Measurements from ENCODE around the gene KIF26B. TPM values are rescaled to one million over a fixed set of nuclear protein-coding genes. Genes with fewer than 3 reads are reported as not detected.
"Not testable (repeated sequence)": the region's sequence is repeated elsewhere in the genome, so short reads cannot be mapped to it uniquely, and the experiment has no call there.

KIF26B gene
- total RNA-seq, 1 experiment from 2014 or later = 2.3 TPM

GRCh38 chr1:245128381-245129101 lies 26.2 kb upstream of the KIF26B start:
- Histone ChIP-seq H3K27ac (ENCODE audit: low read length) (no peak overlapping the region), H3K9me3 (ENCODE audit: low read length) (no peaks in the 10 kb centered on the region), H3K4me2 (ENCODE audit: low read depth, low read length, poor library complexity, severe bottlenecking) (no peak overlapping the region), H3K4me3 (ENCODE audit: low read length) (no peak overlapping the region), H3K79me2 (ENCODE audit: low read length) (no peaks in the 10 kb centered on the region), H3K27me3 (ENCODE audit: low read length) (no peaks in the 10 kb centered on the region), H3K9me2 (replicated peaks; ENCODE audit: insufficient read depth, low read length) (no peaks in the 10 kb centered on the region), H3K36me3 (ENCODE audit: insufficient read depth, low read length) (no peaks in the 10 kb centered on the region), H2AFZ (ENCODE audit: low read length) (no peak overlapping the region), H4K20me1 (ENCODE audit: insufficient read depth, low read depth, low read length) (no peaks in the 10 kb centered on the region), H3K4me1 (ENCODE audit: low read length) (no peaks in the 10 kb centered on the region; the same call in 1 of the 2 replicates), H3K9ac (ENCODE audit: low read length) (no peak overlapping the region)
- DNase-seq = no peak

GRCh38 chr1:245129319-245130240 lies 25.2 kb upstream of the KIF26B start:
- Histone ChIP-seq H3K9ac (ENCODE audit: low read length) (no peak overlapping the region), H3K4me3 (ENCODE audit: low read length) (no peak overlapping the region), H3K9me3 (ENCODE audit: low read length) (no peaks in the 10 kb centered on the region), H4K20me1 (ENCODE audit: insufficient read depth, low read depth, low read length) (no peaks in the 10 kb centered on the region), H3K9me2 (replicated peaks; ENCODE audit: insufficient read depth, low read length) (no peaks in the 10 kb centered on the region), H3K4me1 (ENCODE audit: low read length) (no peaks in the 10 kb centered on the region; the same call in 1 of the 2 replicates), H3K27me3 (ENCODE audit: low read length) (no peaks in the 10 kb centered on the region), H3K36me3 (ENCODE audit: insufficient read depth, low read length) (no peaks in the 10 kb centered on the region), H3K27ac (ENCODE audit: low read length) (no peak overlapping the region), H3K4me2 (ENCODE audit: low read depth, low read length, poor library complexity, severe bottlenecking) (no peak overlapping the region), H3K79me2 (ENCODE audit: low read length) (no peaks in the 10 kb centered on the region), H2AFZ (ENCODE audit: low read length) (no peak overlapping the region)
- DNase-seq = no peak

- not testable (repeated sequence) for H3K27ac ChIP-seq (ENCODE audit: low read length); H3K9me3 ChIP-seq (ENCODE audit: low read length)
Measured at GRCh38 chr1:245130281-245131025, 24.3 kb upstream of the KIF26B start.

GRCh38 chr1:245131026-245131393 lies 23.8 kb upstream of the KIF26B start:
- Histone ChIP-seq H4K20me1 (ENCODE audit: insufficient read depth, low read depth, low read length) (no peaks in the 10 kb centered on the region), H3K4me2 (ENCODE audit: low read depth, low read length, poor library complexity, severe bottlenecking) (no peak overlapping the region), H3K36me3 (ENCODE audit: insufficient read depth, low read length) (no peaks in the 10 kb centered on the region), H3K9me2 (replicated peaks; ENCODE audit: insufficient read depth, low read length) (no peaks in the 10 kb centered on the region), H3K9ac (ENCODE audit: low read length) (no peak overlapping the region), H3K4me3 (ENCODE audit: low read length) (no peak overlapping the region), H2AFZ (ENCODE audit: low read length) (no peak overlapping the region), H3K9me3 (ENCODE audit: low read length) (no peaks in the 10 kb centered on the region), H3K27me3 (ENCODE audit: low read length) (no peaks in the 10 kb centered on the region), H3K27ac (ENCODE audit: low read length) (no peak overlapping the region), H3K4me1 (ENCODE audit: low read length) (no peaks in the 10 kb centered on the region), H3K79me2 (ENCODE audit: low read length) (no peaks in the 10 kb centered on the region)
- DNase-seq = no peak

More at GRCh38 chr1:245130281-245131025, 24.3 kb upstream of the KIF26B start:
- H3K4me3 ChIP-seq (ENCODE audit: low read length); H3K27me3 ChIP-seq (ENCODE audit: low read length); DNase-seq; H3K9ac ChIP-seq (ENCODE audit: low read length); H3K9me2 ChIP-seq (replicated peaks; ENCODE audit: insufficient read depth, low read length); H3K79me2 ChIP-seq (ENCODE audit: low read length); H3K36me3 ChIP-seq (ENCODE audit: insufficient read depth, low read length); H2AFZ ChIP-seq (ENCODE audit: low read length); H4K20me1 ChIP-seq (ENCODE audit: insufficient read depth, low read depth, low read length); H3K4me1 ChIP-seq (ENCODE audit: low read length); H3K4me2 ChIP-seq (ENCODE audit: low read depth, low read length, poor library complexity, severe bottlenecking): not testable (repeated sequence)

GRCh38 chr1:245132771-245133170 lies 22.0 kb upstream of the KIF26B start:
- Histone ChIP-seq H2AFZ (ENCODE audit: low read length) (no peak overlapping the region), H4K20me1 (ENCODE audit: insufficient read depth, low read depth, low read length) (no peaks in the 10 kb centered on the region), H3K4me3 (ENCODE audit: low read length) (no peak overlapping the region), H3K9me3 (ENCODE audit: low read length) (no peaks in the 10 kb centered on the region), H3K9me2 (replicated peaks; ENCODE audit: insufficient read depth, low read length) (no peaks in the 10 kb centered on the region), H3K27ac (ENCODE audit: low read length) (no peak overlapping the region), H3K27me3 (ENCODE audit: low read length) (no peaks in the 10 kb centered on the region), H3K4me2 (ENCODE audit: low read depth, low read length, poor library complexity, severe bottlenecking) (no peak overlapping the region), H3K4me1 (ENCODE audit: low read length) (no peaks in the 10 kb centered on the region), H3K9ac (ENCODE audit: low read length) (no peak overlapping the region), H3K36me3 (ENCODE audit: insufficient read depth, low read length) (no peaks in the 10 kb centered on the region), H3K79me2 (ENCODE audit: low read length) (no peaks in the 10 kb centered on the region)
- DNase-seq = no peak

GRCh38 chr1:245133995-245134715 lies 20.6 kb upstream of the KIF26B start:
- Histone ChIP-seq H3K27ac (ENCODE audit: low read length) (no peak overlapping the region), H3K4me3 (ENCODE audit: low read length) (no peak overlapping the region), H3K27me3 (ENCODE audit: low read length) (no peaks in the 10 kb centered on the region), H4K20me1 (ENCODE audit: insufficient read depth, low read depth, low read length) (no peaks in the 10 kb centered on the region), H3K4me1 (ENCODE audit: low read length) (no peaks in the 10 kb centered on the region), H2AFZ (ENCODE audit: low read length) (no peak overlapping the region), H3K9ac (ENCODE audit: low read length) (no peak overlapping the region), H3K4me2 (ENCODE audit: low read depth, low read length, poor library complexity, severe bottlenecking) (no peak overlapping the region), H3K36me3 (ENCODE audit: insufficient read depth, low read length) (no peaks in the 10 kb centered on the region), H3K9me3 (ENCODE audit: low read length) (no peaks in the 10 kb centered on the region), H3K9me2 (replicated peaks; ENCODE audit: insufficient read depth, low read length) (no peaks in the 10 kb centered on the region), H3K79me2 (ENCODE audit: low read length) (no peaks in the 10 kb centered on the region)
- DNase-seq = no peak

GRCh38 chr1:245142171-245142798 lies 12.5 kb upstream of the KIF26B start:
- no peaks in the 10 kb centered on the region for H3K9me2 ChIP-seq (replicated peaks; ENCODE audit: insufficient read depth, low read length)
- peaks cover 2% of the 10 kb centered on the region; the same call in 1 of the 2 replicates for H3K4me1 ChIP-seq (ENCODE audit: low read length)
- no peaks in the 10 kb centered on the region for H3K36me3 ChIP-seq (ENCODE audit: insufficient read depth, low read length)
- H2AFZ ChIP-seq (ENCODE audit: low read length) = no peak overlapping the region
- no peak overlapping the region for H3K27ac ChIP-seq (ENCODE audit: low read length)
- no peaks in the 10 kb centered on the region for H3K27me3 ChIP-seq (ENCODE audit: low read length)
- no peak overlapping the region for H3K4me3 ChIP-seq (ENCODE audit: low read length)
- H3K4me2 ChIP-seq (ENCODE audit: low read depth, low read length, poor library complexity, severe bottlenecking) = no peak overlapping the region
- no peaks in the 10 kb centered on the region for H3K9me3 ChIP-seq (ENCODE audit: low read length)
- no peak overlapping the region for H3K9ac ChIP-seq (ENCODE audit: low read length)
- H4K20me1 ChIP-seq (ENCODE audit: insufficient read depth, low read depth, low read length) = no peaks in the 10 kb centered on the region
- DNase-seq = no peak
- H3K79me2 ChIP-seq (ENCODE audit: low read length) = no peaks in the 10 kb centered on the region
